Stimulated activated naive CD8-positive, alpha-beta T cell treated with anti-CD3 and anti-CD28 coated beads, Interleukin-15, Interleukin-2, amounts not matched to agents 100 U/mL and 50 U/mL, for 24 hours (primary cell): ENCODE data around the gene IGFBP6.
"Not testable (repeated sequence)": the region's sequence is repeated elsewhere in the genome, so short reads cannot be mapped to it uniquely, and the experiment has no call there.

Experiments used
- ATAC-seq: fragments of 150-1000 bp; cut with Tn5 transposase; one replicate; pipeline ENCODE4 v1.10.0; 2021
- DNase-seq: peaks from one replicate; pipeline ENCODE4 v3.0.0; 2021

The IGFBP6 gene

DNA sequence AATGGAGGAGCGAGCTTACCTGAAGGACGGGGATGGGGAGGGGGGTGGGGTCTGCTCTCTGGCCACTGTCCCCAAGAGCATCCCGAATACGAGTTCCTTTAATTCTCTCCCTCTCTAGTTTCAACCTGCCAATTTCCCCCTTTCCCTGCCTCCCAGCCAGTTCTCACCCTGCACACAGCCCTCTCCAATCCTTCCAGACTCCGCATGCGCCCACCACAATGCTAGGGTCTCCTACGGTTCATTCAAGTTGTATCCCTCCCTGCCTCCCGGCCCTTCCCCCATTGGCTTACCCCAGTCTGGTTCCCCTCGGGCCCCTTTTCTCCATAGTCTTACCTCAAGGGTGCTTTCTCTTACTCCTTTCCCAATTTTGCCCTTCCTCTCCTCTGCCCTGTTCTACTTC, 708 bp upstream of the IGFBP6 start:
- DNase-seq: no peak
- no peak for ATAC-seq

DNA sequence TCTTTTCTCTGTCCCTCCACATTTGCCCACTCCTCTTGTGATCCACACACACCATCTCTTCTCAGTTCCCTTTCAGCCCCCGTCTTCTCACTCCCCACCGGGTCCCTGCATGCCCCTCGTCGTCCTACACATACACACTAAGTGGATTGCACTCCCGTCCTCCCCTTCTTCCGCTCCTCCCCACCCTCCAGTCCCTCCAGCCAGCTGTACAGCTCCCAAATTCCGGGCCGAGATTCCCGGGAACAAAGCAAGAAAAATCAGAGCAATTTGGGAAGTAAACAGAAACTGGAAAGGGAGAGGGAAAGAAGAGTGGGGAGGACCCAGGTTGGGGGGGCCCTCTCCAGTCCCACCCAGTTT, 282 bp upstream of the IGFBP6 start:
- ATAC-seq (no peak), DNase-seq (no peak)

DNA sequence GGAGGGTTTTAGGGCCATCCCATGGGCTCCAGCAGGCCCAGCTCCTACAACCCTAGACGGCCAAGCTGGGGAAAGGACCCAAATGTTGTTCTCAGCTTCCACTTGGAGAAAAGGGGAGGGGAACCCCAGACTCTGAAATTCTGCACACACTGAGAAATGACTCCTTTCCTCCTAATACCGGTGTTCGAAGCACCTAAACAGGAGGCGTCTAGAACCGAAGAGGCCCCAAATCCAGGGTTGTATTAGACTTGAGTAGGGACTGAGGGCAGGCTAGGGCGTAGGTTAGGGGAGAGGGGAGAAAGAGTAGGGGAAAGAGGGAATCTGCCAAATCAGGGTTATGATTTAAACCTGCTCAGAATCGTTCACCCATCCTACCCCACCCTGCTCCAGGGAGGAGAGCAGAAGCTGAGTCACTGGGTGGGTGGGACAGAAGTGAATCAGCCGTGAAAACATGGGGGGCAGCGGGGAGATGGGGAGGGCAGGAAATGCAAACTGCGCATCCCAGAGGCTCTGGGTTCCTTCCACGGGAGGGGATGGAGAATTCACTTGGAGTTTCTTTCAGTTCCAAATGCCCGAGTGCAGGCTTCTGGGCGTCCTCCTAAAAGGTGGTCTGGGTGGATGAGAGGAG, 1.0 kb downstream of the IGFBP6 start:
- ATAC-seq: peak; percentile 33
- DNase-seq: peak; percentile 64

DNA sequence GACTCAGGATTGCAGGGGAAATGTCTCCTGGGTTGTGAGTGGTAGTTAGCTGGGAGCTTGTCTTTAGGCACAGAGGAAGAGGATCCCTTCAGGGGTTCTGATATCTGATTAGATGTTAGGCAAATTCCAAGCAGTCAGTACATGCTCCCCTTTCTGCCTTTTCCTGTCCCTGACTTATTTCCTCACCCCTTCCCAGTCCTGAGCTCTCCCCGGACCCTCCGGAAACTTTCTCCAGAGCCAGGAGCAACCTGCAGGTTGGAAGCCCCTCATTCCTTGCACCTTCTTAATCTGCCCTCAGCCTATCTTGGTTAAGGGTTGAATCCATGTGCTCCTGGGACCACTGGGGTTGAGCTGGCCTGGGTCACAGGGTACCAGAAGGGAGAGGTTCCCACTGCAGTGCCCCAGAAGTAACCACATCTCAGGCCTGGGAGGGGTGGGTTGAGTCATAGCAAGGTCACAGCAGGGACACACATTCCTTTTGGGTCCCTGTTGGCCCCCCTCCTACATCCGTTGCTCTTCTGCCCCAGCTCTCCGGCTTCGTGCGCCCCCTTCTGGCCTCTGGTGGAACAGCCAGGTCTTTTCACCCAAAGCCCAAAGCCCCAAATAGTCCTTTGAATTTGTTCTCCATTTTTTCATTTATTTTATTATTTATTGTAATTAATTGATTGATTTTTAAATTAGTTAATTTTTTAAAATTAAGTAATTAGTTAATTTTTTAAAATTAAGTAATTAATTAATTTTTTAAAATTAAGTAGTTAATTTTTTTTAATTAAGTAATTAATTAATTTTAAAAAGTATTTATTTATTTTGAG, 1.8 kb downstream of the IGFBP6 start:
- ATAC-seq (peak; percentile 65), DNase-seq (peak; percentile 95)

DNA sequence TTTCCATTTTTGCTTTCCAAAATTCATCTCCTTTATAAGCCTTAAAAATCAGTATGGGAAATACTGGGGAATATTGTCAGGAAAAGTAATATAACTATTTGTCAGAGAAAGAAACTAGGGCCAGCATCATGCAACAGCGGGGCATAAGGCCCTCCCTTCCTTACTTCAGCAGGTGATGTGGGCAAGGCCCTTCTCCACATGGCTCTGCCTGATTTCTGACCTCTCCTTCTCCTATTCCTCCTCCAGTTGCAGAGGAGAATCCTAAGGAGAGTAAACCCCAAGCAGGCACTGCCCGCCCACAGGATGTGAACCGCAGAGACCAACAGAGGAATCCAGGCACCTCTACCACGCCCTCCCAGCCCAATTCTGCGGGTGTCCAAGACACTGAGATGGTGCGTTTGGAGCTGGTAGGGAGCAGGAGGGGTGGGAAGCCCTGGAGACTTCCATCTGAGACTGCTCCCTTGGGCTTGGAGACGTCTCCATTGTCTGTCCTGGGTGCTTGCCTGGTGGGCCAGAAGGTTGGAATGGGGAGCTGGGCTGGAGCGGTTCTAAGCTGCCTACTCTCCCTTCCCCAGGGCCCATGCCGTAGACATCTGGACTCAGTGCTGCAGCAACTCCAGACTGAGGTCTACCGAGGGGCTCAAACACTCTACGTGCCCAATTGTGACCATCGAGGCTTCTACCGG, 3.1 kb downstream of the IGFBP6 start:
- no peak for DNase-seq
- no peak for ATAC-seq

DNA sequence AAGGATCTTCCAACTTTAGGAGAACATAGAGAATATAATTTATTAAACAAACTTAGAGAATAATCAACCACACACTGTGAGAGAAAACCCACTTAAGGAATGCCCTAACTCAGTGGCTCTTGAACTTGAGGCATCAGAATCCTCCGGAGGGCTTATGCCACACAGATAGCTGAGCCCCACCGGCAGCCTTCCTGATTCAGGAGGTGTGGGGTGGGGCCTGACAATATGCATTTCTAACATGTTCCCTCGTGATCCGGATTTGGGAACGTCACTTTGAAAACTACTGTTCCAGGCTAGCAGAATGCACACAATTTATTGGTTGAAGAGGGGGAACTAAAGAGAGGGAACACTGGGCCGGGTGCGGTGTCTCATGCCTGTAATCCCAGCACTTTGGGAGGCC, 3.8 kb downstream of the IGFBP6 start:
- DNase-seq (no peak), ATAC-seq (no peak)

DNA sequence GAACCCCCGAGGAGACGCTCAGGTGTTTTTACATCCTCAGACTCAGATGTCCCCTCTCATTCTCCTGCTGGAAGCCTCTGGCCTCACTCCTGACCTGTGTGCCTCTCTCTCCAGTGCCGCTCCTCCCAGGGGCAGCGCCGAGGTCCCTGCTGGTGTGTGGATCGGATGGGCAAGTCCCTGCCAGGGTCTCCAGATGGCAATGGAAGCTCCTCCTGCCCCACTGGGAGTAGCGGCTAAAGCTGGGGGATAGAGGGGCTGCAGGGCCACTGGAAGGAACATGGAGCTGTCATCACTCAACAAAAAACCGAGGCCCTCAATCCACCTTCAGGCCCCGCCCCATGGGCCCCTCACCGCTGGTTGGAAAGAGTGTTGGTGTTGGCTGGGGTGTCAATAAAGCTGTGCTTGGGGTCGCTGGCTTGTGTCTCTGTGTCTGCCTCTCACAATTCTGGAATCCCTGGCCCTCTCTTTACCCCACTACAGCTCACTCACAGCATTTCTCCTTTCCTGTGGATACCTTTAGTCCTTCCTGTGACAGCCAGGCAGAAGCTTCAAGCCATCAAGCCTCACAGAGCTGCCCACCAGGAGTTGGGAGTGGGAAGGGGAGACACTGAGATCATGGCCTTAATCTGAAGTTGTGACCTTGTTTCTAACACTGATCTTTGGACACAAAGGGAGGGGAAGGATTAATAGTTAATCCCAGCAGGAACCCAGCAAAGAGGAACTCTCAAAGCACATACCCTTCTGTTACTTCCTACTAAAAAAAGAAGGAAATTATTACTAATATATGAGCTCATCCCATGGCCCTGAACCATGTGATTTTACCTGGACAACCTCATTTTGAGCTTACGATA, 4.7 kb downstream of the IGFBP6 start:
- ATAC-seq (no peak), DNase-seq (no peak)

DNA sequence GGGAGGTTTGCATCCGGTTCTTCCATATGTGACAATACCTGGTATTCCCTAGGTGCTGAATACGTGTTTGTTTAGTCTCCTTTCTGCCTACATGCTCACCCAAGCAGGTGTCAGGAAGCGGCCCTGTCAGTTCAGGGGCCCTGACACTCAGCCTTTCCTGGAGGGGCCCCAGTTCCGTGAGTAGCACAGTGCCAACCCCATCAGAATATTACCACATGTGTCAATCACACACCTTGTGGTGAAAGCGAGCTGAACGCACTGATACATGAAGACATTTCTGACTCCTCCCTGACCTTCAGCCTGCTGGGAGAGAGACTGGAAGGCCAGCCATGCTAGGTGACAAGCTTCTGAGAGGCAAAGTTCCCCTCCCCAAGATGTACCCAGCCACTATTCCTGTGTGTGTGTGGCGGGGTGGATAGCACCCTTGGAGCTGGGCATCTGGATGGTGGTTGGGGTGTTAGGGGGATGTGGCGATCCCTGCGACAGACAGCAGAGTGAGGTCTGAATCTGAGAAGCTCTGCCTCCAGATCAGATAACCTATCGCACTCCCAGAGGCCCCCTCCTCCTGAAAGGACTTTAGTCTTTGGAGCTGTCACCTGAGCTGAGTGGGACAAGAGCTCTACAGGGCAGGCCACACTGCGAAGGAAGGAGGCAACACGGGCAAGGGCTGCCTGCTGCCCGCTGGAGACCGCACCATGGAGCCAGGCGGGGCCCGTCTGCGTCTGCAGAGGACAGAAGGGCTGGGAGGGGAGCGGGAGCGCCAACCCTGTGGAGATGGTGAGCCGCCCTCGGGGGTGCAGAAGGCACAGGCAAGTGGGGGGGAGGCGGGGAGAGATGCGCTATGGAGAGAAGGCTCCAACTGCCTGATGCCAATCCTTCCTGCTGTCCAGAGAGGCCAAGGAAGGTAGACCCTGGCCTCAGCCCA, 5.7 kb downstream of the IGFBP6 start, which contains the start of gene SOAT2:
TSS of gene SOAT2 (plus strand) at position 604 of the 925 bp plus-strand sequence. CDS start at position 696, 92 bp downstream.
- DNase-seq (peak; percentile 71), ATAC-seq (peak; percentile 91)

DNA sequence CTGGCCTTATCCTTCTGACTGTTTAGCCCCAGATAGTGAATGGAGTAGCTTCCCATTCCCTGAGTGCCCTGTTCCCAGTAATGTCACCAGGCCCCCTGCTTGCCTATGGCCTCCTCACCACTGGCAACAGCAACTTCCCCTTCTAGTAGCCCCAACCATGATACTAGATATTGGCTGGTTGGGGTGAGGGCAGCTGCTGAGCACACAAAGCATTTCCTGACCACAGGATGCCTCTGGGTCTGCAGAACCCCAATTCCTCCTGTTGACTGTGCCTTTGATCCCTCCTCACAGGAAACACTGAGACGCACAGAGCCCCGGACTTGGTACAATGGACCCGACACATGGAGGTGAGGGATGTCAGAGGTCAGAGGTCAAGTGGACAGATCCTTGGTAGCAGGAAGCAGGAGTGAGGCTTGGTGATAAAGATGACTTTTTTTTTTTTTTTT, 6.4 kb downstream of the IGFBP6 start:
- ATAC-seq (no peak), DNase-seq (no peak)

DNA sequence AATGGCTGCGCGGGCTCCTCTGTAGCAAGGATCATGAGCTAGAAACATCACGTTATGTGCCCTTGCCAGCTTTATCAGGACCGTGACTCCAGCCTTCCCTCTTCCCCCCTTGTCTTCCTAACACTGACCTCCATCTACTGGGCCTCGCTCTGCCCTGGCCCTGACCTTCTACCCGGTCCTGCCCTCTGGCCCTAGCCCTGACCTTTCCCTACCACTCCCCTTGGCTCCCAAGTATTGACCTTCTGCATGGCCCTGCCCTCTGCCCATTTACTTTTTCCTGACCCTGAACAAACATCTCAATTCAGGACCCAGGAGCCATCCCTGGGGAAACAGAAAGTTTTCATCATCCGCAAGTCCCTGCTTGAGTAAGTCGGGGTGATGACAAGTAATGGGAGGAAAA, 7.8 kb downstream of the IGFBP6 start:
- ATAC-seq: no peak
- DNase-seq: no peak

DNA sequence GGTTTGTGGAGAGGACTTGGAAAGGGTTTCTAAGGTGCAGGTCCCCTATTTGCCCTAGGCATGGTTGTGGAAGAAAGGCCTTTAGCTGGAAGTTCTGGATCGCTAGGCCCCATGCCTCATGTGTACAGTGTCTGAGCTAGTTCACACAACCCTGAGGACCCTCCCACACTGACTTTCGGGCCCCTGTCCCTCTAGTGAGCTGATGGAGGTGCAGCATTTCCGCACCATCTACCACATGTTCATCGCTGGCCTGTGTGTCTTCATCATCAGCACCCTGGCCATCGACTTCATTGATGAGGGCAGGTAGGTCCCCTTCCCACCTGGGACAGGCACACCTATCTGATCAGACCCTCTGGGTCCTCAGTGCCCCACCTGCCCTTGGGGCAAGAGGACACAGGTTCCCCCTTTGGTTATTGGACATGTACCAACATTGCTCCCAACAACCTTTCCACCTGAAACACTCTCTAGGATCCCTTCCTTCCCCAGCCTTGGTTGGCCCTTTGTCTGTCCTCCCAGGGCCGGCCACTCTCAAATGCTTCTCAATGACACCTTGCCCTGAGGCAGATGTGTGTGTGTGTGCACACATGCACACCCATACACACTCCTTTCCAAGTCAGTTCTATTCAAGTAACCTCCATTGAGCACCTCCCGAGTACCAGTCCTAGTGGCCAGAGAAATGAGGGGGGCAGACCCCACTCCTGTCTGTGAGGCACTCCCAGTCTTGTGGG, 8.4 kb downstream of the IGFBP6 start:
- no peak for ATAC-seq
- no peak for DNase-seq

DNA sequence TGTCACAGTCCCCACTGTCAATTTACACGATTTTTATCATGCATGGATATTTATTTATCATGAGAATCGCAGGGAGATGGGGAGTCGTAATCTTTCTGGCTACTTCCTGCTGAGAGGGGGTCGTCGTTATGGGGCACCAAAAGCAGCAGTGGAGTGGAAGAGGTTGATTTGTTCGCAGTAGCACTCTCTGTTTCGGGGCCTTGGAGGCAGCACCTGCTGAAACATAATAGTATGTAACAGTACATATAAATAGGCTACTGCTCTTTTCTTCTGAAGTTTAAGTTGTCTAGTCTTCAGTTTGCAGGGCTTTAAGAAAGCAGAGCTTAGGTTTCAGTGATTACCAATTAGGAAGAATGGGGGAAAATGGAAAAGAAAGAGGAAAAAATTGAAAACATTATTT, 9.7 kb downstream of the IGFBP6 start:
- no peak for ATAC-seq

DNA sequence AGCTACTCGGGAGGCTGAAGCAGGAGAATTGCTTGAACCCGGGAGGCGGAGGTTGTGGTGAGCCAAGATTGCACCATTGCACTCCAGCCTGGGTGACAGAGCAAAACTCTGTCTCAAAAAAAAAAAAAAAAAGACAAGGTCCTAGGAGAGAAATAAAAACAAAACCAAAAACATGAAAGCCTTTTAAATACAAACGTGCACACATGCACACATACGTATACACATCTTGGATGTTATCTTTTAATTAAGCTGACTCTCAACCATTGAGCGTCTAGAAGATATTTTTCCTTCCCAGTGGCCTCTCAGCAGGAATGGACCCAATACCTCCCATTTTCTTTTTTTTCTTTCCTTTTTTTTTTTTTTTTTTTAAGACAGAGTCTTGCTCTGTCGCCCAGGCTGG, 15.0 kb downstream of the IGFBP6 start:
- not testable (repeated sequence) for DNase-seq, ATAC-seq

More for the DNA sequence above, 9.7 kb downstream of the IGFBP6 start:
- DNase-seq: no peak

DNA sequence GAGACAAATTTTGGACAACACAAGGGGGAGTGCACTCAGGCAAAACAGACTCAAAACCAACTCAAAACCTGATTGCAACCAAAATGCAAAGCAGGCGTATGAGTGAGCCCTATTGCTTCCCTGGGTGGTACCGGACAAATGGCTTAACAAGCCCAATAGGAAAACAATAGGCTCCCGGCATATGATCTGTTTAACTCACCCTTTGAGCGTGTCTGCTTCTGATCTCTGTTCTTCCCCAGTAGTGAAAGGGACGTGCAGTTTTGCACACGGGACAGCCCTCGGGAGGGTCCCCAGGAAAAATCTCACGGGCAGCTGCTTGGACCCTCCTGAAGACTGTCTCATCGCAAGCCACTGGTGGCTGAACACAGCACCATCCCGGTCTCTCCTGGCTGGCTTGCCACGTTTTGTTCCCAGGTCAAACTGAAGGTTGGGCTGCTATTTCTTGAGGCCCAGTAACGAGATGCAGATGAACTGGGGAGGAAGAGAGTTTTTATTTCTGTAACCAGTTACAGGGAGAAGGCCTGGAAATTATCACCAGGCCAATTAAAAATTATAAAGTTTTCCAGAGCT, 15.8 kb downstream of the IGFBP6 start:
- ATAC-seq: no peak
- DNase-seq: no peak

DNA sequence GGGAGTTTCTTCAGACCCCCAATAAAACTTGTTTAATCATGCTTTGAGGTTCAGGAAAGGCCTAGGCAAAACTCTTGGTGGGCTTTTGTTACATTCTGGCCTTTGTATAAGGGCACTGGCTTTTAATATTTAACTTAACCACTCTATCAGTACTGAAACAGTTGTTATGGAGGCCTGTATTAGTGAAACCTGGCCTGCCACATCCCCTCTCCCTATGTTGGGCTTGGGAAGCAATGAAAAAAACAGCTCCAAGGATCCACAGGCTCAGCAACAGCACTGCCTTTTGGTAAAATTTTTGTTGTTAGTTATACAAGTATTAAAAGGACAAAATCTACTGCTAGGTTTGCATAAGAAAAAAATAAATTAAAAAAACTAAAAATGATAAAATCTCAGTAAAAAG, 16.5 kb downstream of the IGFBP6 start:
- ATAC-seq (no peak), DNase-seq (no peak)

DNA sequence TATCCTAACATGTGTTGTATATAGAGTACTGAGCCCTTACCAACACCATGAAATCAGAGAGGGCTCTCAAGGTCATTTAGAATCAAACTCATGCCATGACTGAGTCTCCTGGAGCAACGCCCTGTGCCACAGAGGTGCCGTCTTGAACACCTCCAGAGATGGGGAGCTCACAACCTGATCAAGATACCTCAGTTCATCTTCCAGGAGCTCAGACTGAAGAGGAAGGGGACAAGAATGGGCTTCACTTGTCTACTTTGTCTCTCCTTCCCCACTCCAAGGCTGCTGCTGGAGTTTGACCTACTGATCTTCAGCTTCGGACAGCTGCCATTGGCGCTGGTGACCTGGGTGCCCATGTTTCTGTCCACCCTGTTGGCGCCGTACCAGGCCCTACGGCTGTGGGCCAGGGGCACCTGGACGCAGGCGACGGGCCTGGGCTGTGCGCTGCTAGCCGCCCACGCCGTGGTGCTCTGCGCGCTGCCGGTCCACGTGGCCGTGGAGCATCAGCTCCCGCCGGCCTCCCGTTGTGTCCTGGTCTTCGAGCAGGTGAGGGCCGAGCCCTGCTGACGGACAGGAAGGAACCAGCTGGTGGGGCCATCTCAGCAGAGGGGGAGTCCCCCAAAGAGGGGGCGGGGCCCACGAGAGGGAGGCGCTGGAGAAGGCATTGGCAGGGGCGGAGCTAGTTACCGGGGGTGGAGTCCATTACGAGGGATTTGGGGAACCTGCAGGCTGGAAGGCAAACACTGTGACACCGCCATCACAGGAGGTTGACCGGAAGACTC, 17.8 kb downstream of the IGFBP6 start:
- ATAC-seq (no peak), DNase-seq (no peak)

DNA sequence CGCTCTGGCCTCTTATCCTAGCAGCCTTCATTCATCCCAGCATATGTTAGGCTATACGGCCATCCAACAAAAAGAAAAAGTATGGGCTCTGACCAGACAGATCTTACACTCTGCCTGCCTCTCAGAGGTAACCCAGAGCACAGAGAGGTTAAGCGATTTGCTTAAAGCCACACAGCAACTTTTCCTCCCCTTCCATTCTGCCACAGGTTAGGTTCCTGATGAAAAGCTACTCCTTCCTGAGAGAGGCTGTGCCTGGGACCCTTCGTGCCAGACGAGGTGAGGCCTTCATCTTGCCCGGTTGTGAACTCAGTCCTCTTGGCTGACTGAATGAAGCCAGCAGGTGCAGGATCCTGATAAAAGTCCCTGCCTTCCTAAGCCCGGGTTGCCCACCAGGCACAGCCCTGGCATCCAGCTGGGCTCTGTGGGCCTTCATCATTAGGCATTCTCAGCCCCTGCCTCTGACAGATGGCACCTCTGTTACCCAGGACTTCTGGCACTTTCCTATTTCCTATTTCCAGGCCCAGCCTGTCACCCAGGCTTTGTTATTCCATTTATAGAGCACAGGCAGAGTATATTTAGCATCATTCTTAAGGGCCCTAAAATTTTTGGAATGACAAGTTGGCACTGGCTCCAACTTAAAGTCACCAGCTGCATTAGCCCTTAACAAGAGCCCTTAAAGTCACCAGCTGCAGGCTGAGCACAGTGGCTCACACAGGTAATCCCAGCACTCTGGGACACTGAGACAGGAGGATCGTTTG, 18.6 kb downstream of the IGFBP6 start:
- DNase-seq (no peak), ATAC-seq (no peak)

DNA sequence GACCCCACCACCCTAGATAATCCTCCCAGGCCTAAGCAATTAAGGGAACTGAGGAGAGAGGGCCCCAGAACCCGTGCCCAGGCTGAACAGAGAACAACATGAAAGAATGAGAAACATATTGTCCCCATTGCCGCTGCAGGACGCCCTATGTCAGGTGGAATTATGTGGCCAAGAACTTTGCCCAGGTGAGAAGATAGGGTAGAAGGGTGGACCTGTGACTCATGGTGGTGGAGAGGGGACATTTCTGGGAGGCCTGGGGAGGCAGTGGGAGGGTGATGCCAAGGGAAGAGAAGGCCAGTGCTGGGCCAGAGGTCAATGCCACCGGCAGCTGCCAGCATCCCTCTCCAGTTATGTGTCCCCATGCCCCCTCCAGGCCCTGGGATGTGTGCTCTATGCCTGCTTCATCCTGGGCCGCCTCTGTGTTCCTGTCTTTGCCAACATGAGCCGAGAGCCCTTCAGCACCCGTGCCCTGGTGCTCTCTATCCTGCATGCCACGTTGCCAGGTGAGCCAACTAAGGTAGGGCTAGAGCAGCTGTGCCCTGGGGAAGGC, 21.4 kb downstream of the IGFBP6 start:
- no peak for DNase-seq

More for the DNA sequence above, 21.4 kb downstream of the IGFBP6 start:
- ATAC-seq: no peak
